B cell (primary cell): ENCODE measurements around the gene RFX3. TPM values are rescaled to one million over a fixed set of nuclear protein-coding genes. Genes with fewer than 3 reads are reported as not detected.

ENCODE experiments used
- ATAC-seq: fragments of 200-7000 bp; cut with Tn5 transposase; one replicate; pipeline ENCODE4 v1.10.0; 2021; ENCODE audit warnings: low read depth, mild to moderate bottlenecking, moderate number of reproducible peaks, moderate library complexity
- CTCF ChIA-PET: fragments of 350-600 bp; sonication (Branson Sonifier 250); formaldehyde crosslinking; loops from one replicate; lab custom pipeline; 2021; ENCODE audit warnings: antibody characterized with exemption, inconsistent platforms; lab: Charles Lee
- POLR2A ChIA-PET: fragments of 350-600 bp; sonication (Branson Sonifier 250); formaldehyde crosslinking; loops from one replicate; lab custom pipeline; 2021; ENCODE audit warnings: antibody characterized with exemption; lab: Charles Lee
- DNase-seq: peaks from one replicate; pipeline ENCODE4 v3.0.0; 2013
- H2AFZ ChIP-seq: 2 replicates; pipeline ENCODE4 v1.6.1; 2012; ENCODE audit warnings: mild to moderate bottlenecking, low read depth, low read length; ENCODE audit not compliant: insufficient read depth, poor library complexity, severe bottlenecking
- H3K27ac ChIP-seq, 2 donors: 1 replicate in 1 of 2; 2 replicates in 1 of 2; pipeline ENCODE4 v1.5.1; 2012 to 2013; ENCODE audit warnings: low read length in 2 of 2, mild to moderate bottlenecking in 2 of 2, moderate library complexity in 1 of 2
- H3K27me3 ChIP-seq, 4 experiments: fragments of 200-600 bp in 1 of 4; sonication (generic) in 1 of 4; replicated peaks in 1 of 4; 1 replicate in 2 of 4; 2 replicates in 2 of 4; pipeline versions ENCODE4 v1.6.1 to v1.7.0; 2013 to 2016; ENCODE audit warnings: low read length in 3 of 4, mild to moderate bottlenecking in 2 of 4, mixed read lengths in 1 of 4, moderate library complexity in 1 of 4; ENCODE audit not compliant: insufficient read depth in 4 of 4, control insufficient read depth in 3 of 4; ENCODE audit errors: control extremely low read depth in 1 of 4
- H3K36me3 ChIP-seq, 2 experiments: replicated peaks in 1 of 2; 1 replicate in 1 of 2; 2 replicates in 1 of 2; pipeline versions ENCODE4 v1.6.1 to v1.7.1; 2013; ENCODE audit warnings: low read length in 1 of 2; ENCODE audit not compliant: insufficient read depth in 2 of 2, control insufficient read depth in 1 of 2; ENCODE audit errors: control extremely low read depth in 1 of 2, extremely low read depth in 1 of 2
- H3K4me1 ChIP-seq, 2 donors: fragments of 200-600 bp in 1 of 2; sonication (generic) in 1 of 2; 1 replicate in 1 of 2; 2 replicates in 1 of 2; pipeline versions ENCODE4 v1.5.1 to v1.6.1; 2013 to 2017; ENCODE audit warnings: low read length in 2 of 2; ENCODE audit not compliant: control insufficient read depth in 2 of 2, insufficient read depth in 2 of 2
- H3K4me2 ChIP-seq: replicated peaks from 2 replicates; pipeline ENCODE3; 2012; ENCODE audit warnings: mild to moderate bottlenecking, low read depth, low read length; ENCODE audit not compliant: poor library complexity, severe bottlenecking
- H3K4me3 ChIP-seq, 5 experiments: fragments of 200-600 bp in 1 of 5; sonication (generic) in 1 of 5; 1 replicate in 3 of 5; 2 replicates in 2 of 5; pipeline versions ENCODE4 v1.5.1 to v1.7.0; 2011 to 2016; ENCODE audit warnings: low read length in 4 of 5, mild to moderate bottlenecking in 4 of 5, low read depth in 2 of 5, control low read depth in 1 of 5, moderate library complexity in 1 of 5; ENCODE audit not compliant: insufficient read depth in 1 of 5; ENCODE audit errors: control extremely low read depth in 1 of 5, extremely low read depth in 1 of 5
- H3K79me2 ChIP-seq: fragments of 200-600 bp; sonication (generic); one replicate; pipeline ENCODE4 v1.6.0; 2016; ENCODE audit warnings: low read length; ENCODE audit not compliant: control insufficient read depth, insufficient read depth
- H3K9ac ChIP-seq: fragments of 200-600 bp; sonication (generic); 2 replicates; pipeline ENCODE4 v1.6.1; 2017; ENCODE audit warnings: mild to moderate bottlenecking, low read length, moderate library complexity
- H3K9me3 ChIP-seq, 3 donors: one replicate each; pipeline versions ENCODE4 v1.6.1 to v1.7.1; 2013; ENCODE audit warnings: low read length in 2 of 3; ENCODE audit not compliant: control insufficient read depth in 2 of 3, insufficient read depth in 1 of 3; ENCODE audit errors: control extremely low read depth in 1 of 3
- H4K20me1 ChIP-seq: 2 replicates; pipeline ENCODE4 v1.6.0; 2012; ENCODE audit warnings: mild to moderate bottlenecking, low read length; ENCODE audit not compliant: insufficient read depth, control insufficient read depth, poor library complexity, severe bottlenecking
- H3K27ac Mint-ChIP-seq: one replicate; pipeline ENCODE4 v1.8.0; 2021; ENCODE audit warnings: mixed read lengths
- H3K27me3 Mint-ChIP-seq: one replicate; pipeline ENCODE4 v1.8.0; 2021; ENCODE audit warnings: mixed read lengths
- H3K4me1 Mint-ChIP-seq: one replicate; pipeline ENCODE4 v1.8.0; 2021; ENCODE audit warnings: mixed read lengths
- H3K4me3 Mint-ChIP-seq: one replicate; pipeline ENCODE4 v1.8.0; 2021; ENCODE audit warnings: mixed read lengths
- H3K9me3 Mint-ChIP-seq: one replicate; pipeline ENCODE4 v1.8.0; 2022; ENCODE audit warnings: mixed read lengths; ENCODE audit not compliant: insufficient read depth
- CTCF ChIP-seq: fragments of 200-600 bp; IDR thresholded peaks from one replicate; pipeline ENCODE4 v1.8.0; 2022; ENCODE audit warnings: antibody characterized with exemption, mild to moderate bottlenecking
- EZH2 ChIP-seq: IDR thresholded peaks from 2 replicates; pipeline ENCODE4 v1.6.1; 2012; ENCODE audit warnings: borderline replicate concordance, low read depth, mild to moderate bottlenecking, moderate library complexity, low read length; ENCODE audit not compliant: insufficient read depth, poor library complexity, severe bottlenecking
- WGBS: methylation state at CpG from one replicate; pipeline ENCODE4 v1.1.5; 2013; ENCODE audit warnings: missing lambda C conversion rate; ENCODE audit not compliant: insufficient coverage; 5-methylcytosine and 5-hydroxymethylcytosine counted together
- intact Hi-C: fragments of 100-400 bp; cut with micrococcal nuclease; formaldehyde crosslinking; loops from one replicate; pipeline ENCODE4 v1.10.0; 2022
- polyA plus RNA-seq: library from polyadenylated mRNA; depleted of rRNA; stranded (reverse); fragments of >200 nt; gene quantifications from 2 replicates; pipeline ENCODE4 v1.2.3, GENCODE V29; 2012
- total RNA-seq, 2 donors: library from RNA; stranded (reverse); fragments of 120-200 nt in 1 of 2; gene quantifications; 1 replicate in 1 of 2; 2 replicates in 1 of 2; pipeline versions ENCODE4 v1.2.3 to v1.2.4, GENCODE V29; 2013 to 2022

Gene RFX3
- total and polyA plus RNA-seq, 2 donors (not counting 1 experiment from before 2014, with no cell fraction given), result 6.1 to 39.1 TPM

GRCh38 chr9:3567988-3568387 is 42.2 kb upstream of the RFX3 start:
- Mint-ChIP-seq H3K4me1 (no peaks in the 10 kb centered on the region), H3K9me3 (no peaks in the 10 kb centered on the region), H3K27me3 (no peaks in the 10 kb centered on the region), H3K4me3 (no peak overlapping the region), H3K27ac (no peak overlapping the region)
- Histone ChIP-seq H3K9ac (no peak overlapping the region), H3K36me3 (peaks cover 0 to 4% of the 10 kb centered on the region in 2 experiments), H3K79me2 (no peaks in the 10 kb centered on the region), H3K4me3 (no peak overlapping the region), H3K27me3 (no peaks in the 10 kb centered on the region), H3K4me2 (no peak overlapping the region), H2AFZ (no peak overlapping the region), H3K27ac (no peak overlapping the region), H3K4me1 (no peaks in the 10 kb centered on the region), H4K20me1 (no peaks in the 10 kb centered on the region), H3K9me3 (no peaks in the 10 kb centered on the region)
- ChIA-PET POLR2A (no interaction called here), CTCF (no interaction called here)
- WGBS, result no CpG with 5 or more reads among the region's 6 CpGs
- TF ChIP-seq CTCF (no peak), EZH2 (no peak)
- ATAC-seq (no peak), DNase-seq (no peak)
- intact Hi-C loops, result no loop called here

GRCh38 chr9:3553076-3553765 is 27.4 kb upstream of the RFX3 start:
- Histone ChIP-seq H3K27ac (no peak overlapping the region), H4K20me1 (no peaks in the 10 kb centered on the region), H3K4me1 (no peaks in the 10 kb centered on the region), H3K27me3 (no peaks in the 10 kb centered on the region), H3K79me2 (no peaks in the 10 kb centered on the region), H2AFZ (no peak overlapping the region), H3K9ac (no peak overlapping the region), H3K36me3 (no peaks in the 10 kb centered on the region), H3K4me2 (no peak overlapping the region), H3K4me3 (no peak overlapping the region), H3K9me3 (no peaks in the 10 kb centered on the region)
- CTCF ChIA-PET, result no interaction called here
- no peak for ATAC-seq
- no peak for DNase-seq
- no peak for TF ChIP-seq EZH2
- no peak for TF ChIP-seq CTCF
- no CpG with 5 or more reads among the region's 3 CpGs for WGBS
- no peaks in the 10 kb centered on the region for H3K4me1 Mint-ChIP-seq
- no peaks in the 10 kb centered on the region for H3K27me3 Mint-ChIP-seq
- H3K9me3 Mint-ChIP-seq, result peaks cover 3% of the 10 kb centered on the region
- no peak overlapping the region for H3K27ac Mint-ChIP-seq
- H3K4me3 Mint-ChIP-seq, result no peak overlapping the region
- intact Hi-C loops, result no loop called here
- POLR2A ChIA-PET, result no interaction called here
